ENCODE measurements around the gene DEPDC5. TPM values are rescaled to one million over a fixed set of nuclear protein-coding genes. Genes with fewer than 3 reads are reported as not detected.

Gene DEPDC5
- total RNA-seq, 2 experiments from 2014 or later, result 43.0 to 77.1 TPM

- Histone ChIP-seq H3K27ac (ENCODE audit: low read depth, low read length, poor library complexity, severe bottlenecking) (no peak overlapping the region), H3K36me3 (ENCODE audit: insufficient read depth, low read length) (peaks cover 75% of the 10 kb centered on the region), H3K4me3 (ENCODE audit: low read depth, low read length, poor library complexity, severe bottlenecking) (no peak overlapping the region), H3K9me2 (ENCODE audit: insufficient read depth, low read length) (no peaks in the 10 kb centered on the region), H2AFZ (ENCODE audit: low read length) (no peak overlapping the region), H4K20me1 (ENCODE audit: insufficient read depth, low read length) (no peaks in the 10 kb centered on the region), H3K79me2 (ENCODE audit: insufficient read depth, low read depth, low read length) (no peaks in the 10 kb centered on the region), H3K4me2 (ENCODE audit: low read length) (no peak overlapping the region), H3K9me3 (ENCODE audit: low read length) (no peaks in the 10 kb centered on the region), H3K4me1 (ENCODE audit: insufficient read depth, low read length, poor library complexity, severe bottlenecking) (no peaks in the 10 kb centered on the region)
- BruUV-seq (replicated peaks), result no TSS peak
- ChIA-PET POLR2A (no interaction called here), CTCF (ENCODE audit: unreplicated experiment) (no interaction called here)
- TF ChIP-seq EZH2phosphoT487 (IDR thresholded peaks at IDR 0.05; ENCODE audit: borderline replicate concordance, low read depth, low read length) (no peak), CTCF (conservative IDR thresholded peaks at IDR 0.05; ENCODE audit: low read length) (no peak)
- intact Hi-C loops (cut with micrococcal nuclease; ENCODE audit: unreplicated experiment), result no loop called here
- no peak for DNase-seq (ENCODE audit: low spot score)
Measured at GRCh38 chr22:31892080-31892433, 138.2 kb downstream of the DEPDC5 start.

GRCh38 chr22:31893460-31893859 lies 139.6 kb downstream of the DEPDC5 start:
- H2AFZ ChIP-seq (ENCODE audit: low read length), result no peak overlapping the region
- CTCF ChIA-PET (ENCODE audit: unreplicated experiment), result no interaction called here
- POLR2A ChIA-PET, result no interaction called here
- no peak for DNase-seq (ENCODE audit: low spot score)
- no peaks in the 10 kb centered on the region for H3K4me1 ChIP-seq (ENCODE audit: insufficient read depth, low read length, poor library complexity, severe bottlenecking)
- H3K79me2 ChIP-seq (ENCODE audit: insufficient read depth, low read depth, low read length), result no peaks in the 10 kb centered on the region
- intact Hi-C loops (cut with micrococcal nuclease; ENCODE audit: unreplicated experiment), result no loop called here
- BruUV-seq (replicated peaks), result no TSS peak
- H3K9me3 ChIP-seq (ENCODE audit: low read length), result no peaks in the 10 kb centered on the region
- no peaks in the 10 kb centered on the region for H4K20me1 ChIP-seq (ENCODE audit: insufficient read depth, low read length)
- no peak overlapping the region for H3K4me3 ChIP-seq (ENCODE audit: low read depth, low read length, poor library complexity, severe bottlenecking)
- TF ChIP-seq CTCF (conservative IDR thresholded peaks at IDR 0.05; ENCODE audit: low read length) (no peak), EZH2phosphoT487 (IDR thresholded peaks at IDR 0.05; ENCODE audit: borderline replicate concordance, low read depth, low read length) (no peak)
- no peak overlapping the region for H3K27ac ChIP-seq (ENCODE audit: low read depth, low read length, poor library complexity, severe bottlenecking)
- no peak overlapping the region for H3K4me2 ChIP-seq (ENCODE audit: low read length)
- H3K9me2 ChIP-seq (ENCODE audit: insufficient read depth, low read length), result no peaks in the 10 kb centered on the region
- peaks cover 80% of the 10 kb centered on the region for H3K36me3 ChIP-seq (ENCODE audit: insufficient read depth, low read length)

GRCh38 chr22:31895411-31896123 lies 141.7 kb downstream of the DEPDC5 start:
- Histone ChIP-seq H3K9me2 (ENCODE audit: insufficient read depth, low read length) (no peaks in the 10 kb centered on the region), H3K36me3 (ENCODE audit: insufficient read depth, low read length) (peaks cover 76% of the 10 kb centered on the region), H3K4me3 (ENCODE audit: low read depth, low read length, poor library complexity, severe bottlenecking) (no peak overlapping the region), H3K9me3 (ENCODE audit: low read length) (no peaks in the 10 kb centered on the region), H3K4me2 (ENCODE audit: low read length) (no peak overlapping the region), H2AFZ (ENCODE audit: low read length) (no peak overlapping the region), H3K79me2 (ENCODE audit: insufficient read depth, low read depth, low read length) (no peaks in the 10 kb centered on the region), H3K27ac (ENCODE audit: low read depth, low read length, poor library complexity, severe bottlenecking) (no peak overlapping the region), H4K20me1 (ENCODE audit: insufficient read depth, low read length) (no peaks in the 10 kb centered on the region), H3K4me1 (ENCODE audit: insufficient read depth, low read length, poor library complexity, severe bottlenecking) (no peaks in the 10 kb centered on the region)
- intact Hi-C loops (cut with micrococcal nuclease; ENCODE audit: unreplicated experiment), result no loop called here
- ChIA-PET CTCF (ENCODE audit: unreplicated experiment) (no interaction called here), POLR2A (interaction anchor here (0.6 kb wide), 1 partner anchor 13 kb away, joined by 3 read pairs; no protein-coding TSS in a partner anchor)
- no peak for DNase-seq (ENCODE audit: low spot score)
- TF ChIP-seq EZH2phosphoT487 (IDR thresholded peaks at IDR 0.05; ENCODE audit: borderline replicate concordance, low read depth, low read length), result no peak
- TF ChIP-seq CTCF (conservative IDR thresholded peaks at IDR 0.05; ENCODE audit: low read length), result no peak
- TSS peak; percentile 31 for BruUV-seq (replicated peaks)
